ENCODE data around the gene NECTIN2.
A peak's percentile ranks its signal among the peaks of the same experiment; 100 is the strongest.
"Not testable (repeated sequence)": the region's sequence is repeated elsewhere in the genome, so short reads cannot be mapped to it uniquely, and the experiment has no call there.

The NECTIN2 gene

DNA sequence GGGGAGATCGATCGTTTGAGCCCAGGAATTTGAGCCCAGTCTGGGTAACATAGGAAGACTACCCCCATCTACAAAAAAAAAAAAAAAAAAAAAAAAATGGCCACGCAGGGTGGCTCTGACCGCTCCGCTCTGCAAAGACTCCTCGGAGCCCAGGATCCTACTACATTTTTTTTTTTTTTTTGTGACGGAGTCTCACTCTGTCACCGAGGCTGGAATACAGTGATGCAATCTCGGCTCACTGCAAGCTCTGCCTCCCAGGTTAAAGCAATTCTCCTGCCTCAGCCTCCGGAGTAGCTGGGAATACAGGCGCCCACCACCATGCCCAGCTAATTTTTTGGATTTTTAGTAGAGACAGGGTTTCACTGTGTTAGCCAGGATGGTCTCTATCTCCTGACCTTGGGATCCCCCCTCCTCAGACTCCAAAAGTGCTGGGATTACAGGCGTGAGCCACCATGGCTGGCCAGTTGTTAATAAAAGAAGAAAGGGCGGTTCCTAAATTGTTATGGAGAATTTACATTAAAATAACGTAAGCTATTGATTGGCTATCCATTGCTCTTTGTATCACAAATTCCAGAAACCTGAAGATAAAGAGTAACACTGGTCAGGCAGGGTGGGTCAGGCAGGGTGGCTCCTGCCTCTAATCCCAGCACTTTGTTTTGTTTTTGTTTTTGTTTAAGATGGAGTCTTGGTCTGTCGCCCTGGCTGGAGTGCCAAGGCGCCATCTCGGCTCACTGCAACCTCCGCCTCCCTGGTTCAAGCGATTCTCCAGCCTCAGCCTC, 36.7 kb downstream of the NECTIN2 start:
- not testable (repeated sequence) for H3K9ac ChIP-seq (ENCODE audit: low read length); H3K27me3 ChIP-seq (ENCODE audit: control insufficient read depth, insufficient read depth, low read length); H3K4me1 ChIP-seq (ENCODE audit: control insufficient read depth, insufficient read depth, low read length); H3K27ac ChIP-seq (ENCODE audit: low read depth, low read length); H3K4me3 ChIP-seq (ENCODE audit: low read length)
- peaks cover 10% of the 10 kb centered on the region for H3K36me3 ChIP-seq (ENCODE audit: control insufficient read depth, insufficient read depth, low read length)

GRCh38 chr19:44883922-44884321, 37.8 kb downstream of the NECTIN2 start:
- no peak overlapping the region for H3K9ac ChIP-seq (ENCODE audit: low read length)
- no peak overlapping the region for H3K27ac ChIP-seq (ENCODE audit: low read depth, low read length)
- H3K4me3 ChIP-seq (ENCODE audit: low read length) = no peak overlapping the region
- no peaks in the 10 kb centered on the region for H3K4me1 ChIP-seq (ENCODE audit: control insufficient read depth, insufficient read depth, low read length)
- no peaks in the 10 kb centered on the region for H3K27me3 ChIP-seq (ENCODE audit: control insufficient read depth, insufficient read depth, low read length)
- H3K36me3 ChIP-seq (ENCODE audit: control insufficient read depth, insufficient read depth, low read length) = peaks cover 7% of the 10 kb centered on the region

DNA sequence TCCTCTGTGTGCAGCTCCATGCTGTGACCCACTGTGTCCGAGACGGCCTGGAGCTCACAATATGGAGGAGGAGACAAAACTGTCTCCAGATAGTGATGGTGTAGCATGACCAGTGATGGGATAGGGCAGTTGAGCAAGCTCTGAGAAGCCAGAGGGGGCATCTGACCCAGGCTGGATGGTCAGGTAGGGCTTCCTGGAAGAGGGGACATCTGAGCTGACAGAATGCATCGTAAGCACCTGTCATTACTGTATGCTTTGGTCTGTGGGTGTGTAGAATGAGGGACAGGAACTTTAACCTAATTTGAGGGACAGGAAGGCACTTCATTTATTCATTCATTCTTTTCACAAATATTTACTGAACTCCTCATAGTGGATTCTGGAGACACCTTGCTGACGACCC, 38.5 kb downstream of the NECTIN2 start:
- Histone ChIP-seq H3K4me1 (ENCODE audit: control insufficient read depth, insufficient read depth, low read length) (peaks cover under 1% of the 10 kb centered on the region), H3K4me3 (ENCODE audit: low read length) (no peak overlapping the region), H3K27me3 (ENCODE audit: control insufficient read depth, insufficient read depth, low read length) (no peaks in the 10 kb centered on the region), H3K27ac (ENCODE audit: low read depth, low read length) (no peak overlapping the region), H3K36me3 (ENCODE audit: control insufficient read depth, insufficient read depth, low read length) (peaks cover 7% of the 10 kb centered on the region), H3K9ac (ENCODE audit: low read length) (no peak overlapping the region)

- Histone ChIP-seq H3K27me3 (ENCODE audit: control insufficient read depth, insufficient read depth, low read length) (no peaks in the 10 kb centered on the region), H3K9ac (ENCODE audit: low read length) (no peak overlapping the region), H3K4me1 (ENCODE audit: control insufficient read depth, insufficient read depth, low read length) (peaks cover 6% of the 10 kb centered on the region), H3K36me3 (ENCODE audit: control insufficient read depth, insufficient read depth, low read length) (peaks cover 7% of the 10 kb centered on the region), H3K4me3 (ENCODE audit: low read length) (no peak overlapping the region), H3K27ac (ENCODE audit: low read depth, low read length) (no peak overlapping the region)
Observed at GRCh38 chr19:44886141-44886540, 40.0 kb downstream of the NECTIN2 start.

DNA sequence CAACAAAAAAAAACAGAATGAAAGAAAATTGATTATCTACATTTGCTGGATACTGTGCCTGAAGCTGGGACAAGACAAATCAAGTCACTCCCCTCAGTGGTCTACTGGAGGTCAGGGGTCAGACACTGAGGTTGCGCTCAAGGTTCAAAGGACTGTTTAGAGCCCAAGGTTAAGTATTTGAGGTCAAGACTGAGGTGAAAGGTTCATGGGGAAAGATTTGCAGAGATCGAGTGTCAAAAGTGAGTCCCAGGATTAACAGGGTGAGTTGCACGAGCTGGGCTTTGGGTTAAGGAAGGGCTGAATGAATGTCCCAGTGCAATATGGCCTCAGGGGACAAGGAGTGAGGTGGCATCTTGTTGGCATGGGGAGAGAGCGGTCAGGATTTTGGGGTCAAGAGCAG, 41.6 kb downstream of the NECTIN2 start:
- Histone ChIP-seq H3K9ac (ENCODE audit: low read length) (no peak overlapping the region), H3K4me3 (ENCODE audit: low read length) (no peak overlapping the region), H3K36me3 (ENCODE audit: control insufficient read depth, insufficient read depth, low read length) (peaks cover 9% of the 10 kb centered on the region), H3K4me1 (ENCODE audit: control insufficient read depth, insufficient read depth, low read length) (peaks cover 13% of the 10 kb centered on the region), H3K27me3 (ENCODE audit: control insufficient read depth, insufficient read depth, low read length) (no peaks in the 10 kb centered on the region), H3K27ac (ENCODE audit: low read depth, low read length) (no peak overlapping the region)

DNA sequence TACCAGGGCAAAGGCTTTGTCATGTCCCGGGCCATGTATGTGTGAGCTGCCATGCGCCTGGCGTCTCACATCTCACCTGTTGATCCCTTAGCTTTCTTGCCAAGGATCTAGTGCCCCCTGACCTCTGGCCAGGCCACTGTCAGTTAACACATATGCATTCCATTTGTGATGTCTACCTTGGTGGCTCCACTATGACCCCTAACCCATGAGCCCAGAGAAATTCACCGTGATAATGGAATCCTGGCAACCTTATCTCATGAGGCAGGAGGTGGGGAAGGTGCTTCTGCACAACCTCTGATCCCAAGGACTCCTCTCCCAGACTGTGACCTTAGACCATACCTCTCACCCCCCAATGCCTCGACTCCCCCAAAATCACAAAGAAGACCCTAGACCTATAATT, 42.2 kb downstream of the NECTIN2 start:
- H3K4me3 ChIP-seq (ENCODE audit: low read length); H3K9ac ChIP-seq (ENCODE audit: low read length); H3K27ac ChIP-seq (ENCODE audit: low read depth, low read length); H3K27me3 ChIP-seq (ENCODE audit: control insufficient read depth, insufficient read depth, low read length): not testable (repeated sequence)
- Histone ChIP-seq H3K36me3 (ENCODE audit: control insufficient read depth, insufficient read depth, low read length) (peaks cover 14% of the 10 kb centered on the region), H3K4me1 (ENCODE audit: control insufficient read depth, insufficient read depth, low read length) (peaks cover 13% of the 10 kb centered on the region)

GRCh38 chr19:44889830-44890365, 43.8 kb downstream of the NECTIN2 start:
- Histone ChIP-seq H3K9ac (ENCODE audit: low read length) (no peak overlapping the region), H3K36me3 (ENCODE audit: control insufficient read depth, insufficient read depth, low read length) (peaks cover 26% of the 10 kb centered on the region), H3K27ac (ENCODE audit: low read depth, low read length) (no peak overlapping the region), H3K4me1 (ENCODE audit: control insufficient read depth, insufficient read depth, low read length) (peaks cover 13% of the 10 kb centered on the region), H3K27me3 (ENCODE audit: control insufficient read depth, insufficient read depth, low read length) (no peaks in the 10 kb centered on the region), H3K4me3 (ENCODE audit: low read length) (peak overlapping the region; percentile 72)

GRCh38 chr19:44890366-44891015, 44.4 kb downstream of the NECTIN2 start:
- no peak overlapping the region for H3K9ac ChIP-seq (ENCODE audit: low read length)
- peaks cover 26% of the 10 kb centered on the region for H3K36me3 ChIP-seq (ENCODE audit: control insufficient read depth, insufficient read depth, low read length)
- no peaks in the 10 kb centered on the region for H3K27me3 ChIP-seq (ENCODE audit: control insufficient read depth, insufficient read depth, low read length)
- peaks cover 13% of the 10 kb centered on the region for H3K4me1 ChIP-seq (ENCODE audit: control insufficient read depth, insufficient read depth, low read length)
- H3K27ac ChIP-seq (ENCODE audit: low read depth, low read length) = peak overlapping the region; percentile 97
- H3K4me3 ChIP-seq (ENCODE audit: low read length) = peak overlapping the region; percentile 72

DNA sequence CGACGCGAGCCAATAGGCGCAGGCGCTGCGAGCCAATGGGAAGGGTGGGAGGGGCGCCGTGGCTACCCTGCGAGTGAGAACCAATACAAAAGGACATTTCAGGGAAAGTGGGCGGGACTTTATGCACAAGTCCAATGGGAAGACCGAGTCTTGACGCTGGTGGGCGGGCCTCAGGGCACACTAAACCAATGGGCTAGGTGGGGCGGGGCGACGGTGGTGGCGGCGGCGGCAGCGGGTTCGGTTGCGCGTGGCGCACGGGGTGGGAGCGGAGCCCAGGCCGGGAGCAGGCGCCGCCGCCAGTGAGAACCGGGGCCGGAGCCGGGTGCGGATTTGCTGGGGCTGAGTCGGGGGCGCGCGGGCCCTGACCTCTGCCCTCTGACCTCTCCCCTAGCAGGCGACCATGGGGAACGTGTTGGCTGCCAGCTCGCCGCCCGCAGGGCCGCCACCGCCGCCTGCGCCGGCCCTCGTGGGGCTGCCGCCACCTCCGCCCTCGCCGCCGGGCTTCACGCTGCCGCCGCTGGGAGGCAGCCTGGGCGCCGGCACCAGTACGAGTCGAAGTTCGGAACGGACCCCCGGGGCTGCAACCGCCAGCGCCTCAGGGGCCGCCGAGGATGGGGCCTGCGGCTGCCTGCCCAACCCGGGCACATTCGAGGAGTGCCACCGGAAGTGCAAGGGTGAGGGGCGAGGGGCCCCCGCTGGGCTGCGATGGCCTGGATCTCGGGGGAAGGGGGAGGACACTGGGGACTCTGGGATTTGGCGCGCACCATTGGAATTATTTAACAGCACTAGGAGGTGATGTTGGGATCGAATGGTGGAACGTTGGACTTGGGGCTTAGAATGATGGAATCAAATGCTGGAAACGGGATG, 45.2 kb downstream of the NECTIN2 start, which contains the start of gene TOMM40:
Gene TOMM40, plus strand, starts transcription at position 239 of the 867 bp plus-strand sequence. Its CDS starts 162 bp downstream, at position 401.
- Histone ChIP-seq H3K9ac (ENCODE audit: low read length) (peak within 1 kb of the TSS; percentile 67), H3K36me3 (ENCODE audit: control insufficient read depth, insufficient read depth, low read length) (peaks cover 26% of the 10 kb centered on the region), H3K4me1 (ENCODE audit: control insufficient read depth, insufficient read depth, low read length) (peaks cover 13% of the 10 kb centered on the region), H3K27ac (ENCODE audit: low read depth, low read length) (peak within 1 kb of the TSS; percentile 97), H3K27me3 (ENCODE audit: control insufficient read depth, insufficient read depth, low read length) (no peaks in the 10 kb centered on the region), H3K4me3 (ENCODE audit: low read length) (peak within 1 kb of the TSS; percentile 82)

DNA sequence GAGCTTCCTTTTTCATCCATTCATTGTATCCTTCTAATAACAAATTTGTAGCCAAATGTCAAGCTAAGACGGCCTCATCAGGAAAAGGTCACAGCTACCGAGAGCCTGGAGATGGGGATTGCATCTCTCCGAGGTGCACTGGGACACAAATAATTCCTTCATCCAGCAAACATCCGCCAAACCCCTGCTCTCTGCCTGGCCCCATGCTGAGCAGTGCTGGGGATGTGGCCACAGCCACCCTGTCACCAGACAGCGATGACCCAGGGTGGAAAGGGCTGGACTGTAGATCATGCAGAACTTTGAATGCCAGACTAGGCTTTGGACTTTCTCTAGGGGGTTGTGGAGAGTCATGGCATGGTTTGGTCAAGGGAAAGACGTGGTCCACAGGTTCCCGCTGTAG, 46.8 kb downstream of the NECTIN2 start:
- Histone ChIP-seq H3K4me1 (ENCODE audit: control insufficient read depth, insufficient read depth, low read length) (peaks cover 13% of the 10 kb centered on the region), H3K27me3 (ENCODE audit: control insufficient read depth, insufficient read depth, low read length) (no peaks in the 10 kb centered on the region), H3K27ac (ENCODE audit: low read depth, low read length) (no peak overlapping the region), H3K9ac (ENCODE audit: low read length) (no peak overlapping the region), H3K4me3 (ENCODE audit: low read length) (no peak overlapping the region), H3K36me3 (ENCODE audit: control insufficient read depth, insufficient read depth, low read length) (peaks cover 39% of the 10 kb centered on the region)

DNA sequence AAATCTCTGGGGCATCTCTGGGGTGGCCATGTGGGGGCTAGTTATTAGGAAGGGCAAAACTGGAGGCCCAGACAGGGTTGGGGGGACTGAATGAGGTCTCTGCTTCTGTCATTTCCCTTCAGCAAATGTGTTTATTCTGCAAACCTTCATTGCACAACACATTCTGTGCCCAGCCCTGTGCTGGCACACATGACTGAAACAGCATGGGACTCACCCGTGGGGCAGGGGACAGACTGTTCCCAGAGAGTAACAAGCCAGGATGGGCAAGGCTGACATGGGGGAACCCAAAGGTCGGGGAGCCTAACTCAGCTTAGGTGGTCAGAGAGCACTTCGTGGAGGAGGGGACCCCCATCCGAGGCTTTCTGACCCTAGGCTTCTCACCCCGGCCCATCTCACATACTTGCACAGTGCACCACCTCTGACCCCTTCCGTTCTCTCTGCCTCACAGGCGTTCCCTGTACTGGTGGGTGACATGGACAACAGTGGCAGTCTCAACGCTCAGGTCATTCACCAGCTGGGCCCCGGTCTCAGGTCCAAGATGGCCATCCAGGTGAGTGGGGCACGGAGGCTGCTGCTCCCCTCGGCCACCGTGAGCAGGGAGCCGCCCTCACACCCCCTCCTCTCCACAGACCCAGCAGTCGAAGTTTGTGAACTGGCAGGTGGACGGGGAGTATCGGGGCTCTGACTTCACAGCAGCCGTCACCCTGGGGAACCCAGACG, 47.4 kb downstream of the NECTIN2 start:
- Histone ChIP-seq H3K27ac (ENCODE audit: low read depth, low read length) (no peak overlapping the region), H3K9ac (ENCODE audit: low read length) (no peak overlapping the region), H3K36me3 (ENCODE audit: control insufficient read depth, insufficient read depth, low read length) (peaks cover 42% of the 10 kb centered on the region), H3K4me3 (ENCODE audit: low read length) (no peak overlapping the region), H3K27me3 (ENCODE audit: control insufficient read depth, insufficient read depth, low read length) (no peaks in the 10 kb centered on the region), H3K4me1 (ENCODE audit: control insufficient read depth, insufficient read depth, low read length) (peaks cover 13% of the 10 kb centered on the region)
